Astrocyte of the spinal cord (primary cell): Measurements from ENCODE around the gene SPACA6.

Experiments used
- DNase-seq: peaks from one replicate; pipeline ENCODE4 v3.0.0; 2011; ENCODE audit warnings: low read depth, low spot score
- H3K4me3 ChIP-seq: 2 replicates; pipeline ENCODE4 v1.5.1; 2011; ENCODE audit warnings: low read depth, mild to moderate bottlenecking, low read length, moderate library complexity
- in situ Hi-C: cut with HindIII; loops from 2 replicates; pipeline ENCODE4 v1.10.0; 2017; ENCODE audit warnings: low sequenced_read_pairs
- TF ChIP-seq, protein P1 (sequence below): IDR thresholded peaks from 2 replicates; pipeline ENCODE4 v1.5.1; 2012; ENCODE audit warnings: low read depth, mild to moderate bottlenecking, low read length, inconsistent platforms

The SPACA6 gene

DNA sequence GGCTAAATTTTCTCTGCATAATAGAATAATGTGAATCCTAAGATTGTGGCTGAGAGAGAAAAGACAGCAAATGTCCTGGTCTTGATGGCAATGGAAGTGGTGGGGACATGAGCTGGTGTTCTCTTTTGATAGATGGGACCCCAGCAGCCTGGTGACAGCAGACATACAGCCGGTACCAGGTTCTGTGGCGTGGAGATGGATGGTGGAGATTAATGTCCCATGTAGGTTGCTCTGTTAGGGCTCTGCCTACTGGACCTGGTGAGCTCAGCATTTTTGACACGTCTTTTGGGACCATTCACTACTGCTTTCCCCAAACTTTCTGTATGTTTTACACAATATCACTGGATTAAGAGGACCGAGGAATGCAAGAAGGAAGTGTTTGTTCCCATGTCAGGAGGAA, 38.3 kb upstream of the SPACA6 start:
- no peak overlapping the region for H3K4me3 ChIP-seq
- in situ Hi-C loops: no loop called here
- no peak for DNase-seq
- TF ChIP-seq, protein P1, sequence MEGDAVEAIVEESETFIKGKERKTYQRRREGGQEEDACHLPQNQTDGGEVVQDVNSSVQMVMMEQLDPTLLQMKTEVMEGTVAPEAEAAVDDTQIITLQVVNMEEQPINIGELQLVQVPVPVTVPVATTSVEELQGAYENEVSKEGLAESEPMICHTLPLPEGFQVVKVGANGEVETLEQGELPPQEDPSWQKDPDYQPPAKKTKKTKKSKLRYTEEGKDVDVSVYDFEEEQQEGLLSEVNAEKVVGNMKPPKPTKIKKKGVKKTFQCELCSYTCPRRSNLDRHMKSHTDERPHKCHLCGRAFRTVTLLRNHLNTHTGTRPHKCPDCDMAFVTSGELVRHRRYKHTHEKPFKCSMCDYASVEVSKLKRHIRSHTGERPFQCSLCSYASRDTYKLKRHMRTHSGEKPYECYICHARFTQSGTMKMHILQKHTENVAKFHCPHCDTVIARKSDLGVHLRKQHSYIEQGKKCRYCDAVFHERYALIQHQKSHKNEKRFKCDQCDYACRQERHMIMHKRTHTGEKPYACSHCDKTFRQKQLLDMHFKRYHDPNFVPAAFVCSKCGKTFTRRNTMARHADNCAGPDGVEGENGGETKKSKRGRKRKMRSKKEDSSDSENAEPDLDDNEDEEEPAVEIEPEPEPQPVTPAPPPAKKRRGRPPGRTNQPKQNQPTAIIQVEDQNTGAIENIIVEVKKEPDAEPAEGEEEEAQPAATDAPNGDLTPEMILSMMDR: no peak

DNA sequence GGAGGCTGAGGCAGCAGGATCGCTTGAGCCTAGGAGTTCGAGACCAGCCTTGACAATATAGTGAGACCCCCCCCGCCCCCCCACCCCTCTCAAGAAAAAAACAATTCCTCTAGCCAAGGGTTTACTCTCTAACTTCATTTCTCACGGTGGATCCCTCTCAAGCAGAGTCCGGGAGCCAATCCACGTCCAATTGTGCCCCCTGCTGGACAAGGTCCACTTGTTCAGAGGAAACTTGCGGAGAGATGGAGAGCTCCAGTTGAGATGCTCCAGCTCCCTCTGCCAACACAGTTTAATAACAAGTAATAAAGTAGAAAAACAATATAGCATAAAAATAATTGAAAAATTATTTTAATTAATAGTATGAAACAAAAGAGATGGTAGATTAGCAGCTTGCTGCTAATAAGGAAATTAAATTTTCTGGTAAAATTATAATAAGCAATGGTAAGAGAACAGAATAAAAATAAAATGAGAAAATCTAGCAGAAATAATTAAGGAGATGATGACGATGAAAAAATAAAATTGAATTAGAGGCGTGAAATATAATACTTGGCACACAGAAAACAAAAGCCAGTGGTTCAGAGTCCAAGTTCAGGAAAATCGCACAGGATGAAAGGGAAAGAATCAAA, 32.0 kb upstream of the SPACA6 start:
- peak; percentile 75 for DNase-seq
- in situ Hi-C loops: no loop called here
- TF ChIP-seq, protein P1: peak; percentile 78

DNA sequence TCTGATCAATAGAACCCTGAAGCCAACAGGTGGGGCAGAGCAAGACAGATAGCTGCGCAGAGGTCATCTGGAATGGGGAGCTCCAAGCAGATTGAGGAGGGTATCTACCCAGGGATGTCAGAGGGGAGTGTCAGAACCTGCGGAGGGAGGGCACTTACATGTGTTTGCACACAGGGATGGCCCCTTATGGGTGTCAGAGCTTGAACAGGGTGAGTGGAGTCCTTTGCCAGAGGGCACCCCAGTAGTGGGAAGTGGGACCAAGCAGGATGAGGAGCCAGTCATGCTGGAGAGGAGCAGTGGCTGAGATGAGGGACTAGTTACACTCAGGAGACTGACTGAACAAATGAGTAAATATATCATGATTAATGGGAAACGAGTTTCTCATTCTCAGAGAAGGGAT, 29.5 kb upstream of the SPACA6 start:
- in situ Hi-C loops: no loop called here
- no peak for DNase-seq
- TF ChIP-seq, protein P1: no peak
- H3K4me3 ChIP-seq: no peak overlapping the region

More for the DNA sequence above, 32.0 kb upstream of the SPACA6 start:
- H3K4me3 ChIP-seq: no peak overlapping the region

DNA sequence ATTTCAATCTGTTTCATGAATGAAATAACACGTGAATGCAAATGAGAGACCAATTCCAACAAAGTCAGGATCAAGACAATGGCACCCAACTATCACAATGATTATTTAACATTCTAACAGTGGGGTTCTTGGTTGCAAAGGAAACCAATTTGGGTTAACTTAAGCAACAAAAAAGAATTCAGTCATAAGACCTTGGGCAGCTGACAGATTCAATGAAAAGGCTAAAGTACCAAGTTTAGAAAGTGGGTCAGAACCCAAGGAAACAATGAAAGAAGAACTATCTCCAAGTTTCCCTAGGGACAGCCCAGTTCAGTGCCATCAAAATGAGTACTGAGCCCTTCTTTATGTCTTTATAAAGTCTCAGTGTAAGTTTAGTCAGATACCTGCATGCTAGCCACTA, 29.0 kb upstream of the SPACA6 start:
- no peak for DNase-seq
- in situ Hi-C loops: no loop called here
- TF ChIP-seq, protein P1: peak; percentile 2

DNA sequence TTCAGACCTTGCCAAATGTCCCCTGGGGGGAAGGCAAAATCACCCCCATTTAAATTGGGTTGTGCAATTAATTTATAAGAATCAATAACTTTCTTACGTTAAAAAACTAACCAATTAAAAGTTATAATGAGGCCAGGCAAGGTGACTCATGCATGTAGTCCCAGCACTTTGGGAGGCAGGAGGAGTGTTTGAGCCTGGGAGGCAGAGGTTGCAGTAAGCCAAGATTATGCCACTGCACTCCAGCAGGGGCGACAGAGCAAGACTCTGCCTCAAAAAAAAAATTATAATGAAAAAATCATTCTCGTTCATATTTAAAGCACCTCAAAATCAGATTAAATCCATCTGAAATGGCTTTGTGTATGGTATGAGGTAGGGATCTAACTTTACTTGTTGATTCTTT, 28.1 kb upstream of the SPACA6 start:
- DNase-seq: no peak
- TF ChIP-seq, protein P1: no peak
- H3K4me3 ChIP-seq: no peak overlapping the region
- in situ Hi-C loops: no loop called here

More for the DNA sequence above, 29.0 kb upstream of the SPACA6 start:
- no peak overlapping the region for H3K4me3 ChIP-seq

DNA sequence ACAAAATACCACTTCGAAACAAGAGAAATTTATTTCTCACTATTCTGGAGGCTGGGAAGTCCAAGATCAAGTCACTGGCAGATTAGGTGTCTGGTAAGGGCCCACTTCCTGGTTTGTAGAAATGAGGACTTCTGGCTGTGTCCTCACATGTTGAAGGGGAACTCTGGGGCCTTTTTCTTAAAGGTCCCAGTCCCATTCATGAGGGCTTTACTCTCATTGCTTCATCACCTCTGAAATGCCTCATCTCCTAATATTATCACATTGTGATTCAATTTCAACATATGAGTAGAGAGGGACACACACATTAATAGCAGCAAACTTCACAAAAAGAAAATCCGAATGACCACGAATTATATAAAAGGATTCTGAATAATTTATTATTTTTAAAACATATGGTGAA, 24.9 kb upstream of the SPACA6 start:
- TF ChIP-seq, protein P1: no peak
- no peak for DNase-seq
- in situ Hi-C loops: no loop called here
- no peak overlapping the region for H3K4me3 ChIP-seq
